SU-DHL-6 (cell line): Measurements from ENCODE around the gene RAD51D.

Experiments
- EZH2phosphoT487 ChIP-seq: fragments of 200-600 bp; sonication (generic), shearing (Covaris generic); conservative IDR thresholded peaks from 2 replicates; pipeline ENCODE4 v1.6.1; 2018; ENCODE audit warnings: mild to moderate bottlenecking, antibody characterized with exemption, low read length, moderate library complexity, mixed read lengths
- TF ChIP-seq, protein P1 (sequence below): fragments of 200-600 bp; sonication (generic); IDR thresholded peaks from one replicate; pipeline ENCODE4 v1.5.1; 2017; ENCODE audit warnings: antibody characterized with exemption, mild to moderate bottlenecking, low read length, moderate library complexity; ENCODE audit not compliant: insufficient read depth, poor library complexity, severe bottlenecking

DNA sequence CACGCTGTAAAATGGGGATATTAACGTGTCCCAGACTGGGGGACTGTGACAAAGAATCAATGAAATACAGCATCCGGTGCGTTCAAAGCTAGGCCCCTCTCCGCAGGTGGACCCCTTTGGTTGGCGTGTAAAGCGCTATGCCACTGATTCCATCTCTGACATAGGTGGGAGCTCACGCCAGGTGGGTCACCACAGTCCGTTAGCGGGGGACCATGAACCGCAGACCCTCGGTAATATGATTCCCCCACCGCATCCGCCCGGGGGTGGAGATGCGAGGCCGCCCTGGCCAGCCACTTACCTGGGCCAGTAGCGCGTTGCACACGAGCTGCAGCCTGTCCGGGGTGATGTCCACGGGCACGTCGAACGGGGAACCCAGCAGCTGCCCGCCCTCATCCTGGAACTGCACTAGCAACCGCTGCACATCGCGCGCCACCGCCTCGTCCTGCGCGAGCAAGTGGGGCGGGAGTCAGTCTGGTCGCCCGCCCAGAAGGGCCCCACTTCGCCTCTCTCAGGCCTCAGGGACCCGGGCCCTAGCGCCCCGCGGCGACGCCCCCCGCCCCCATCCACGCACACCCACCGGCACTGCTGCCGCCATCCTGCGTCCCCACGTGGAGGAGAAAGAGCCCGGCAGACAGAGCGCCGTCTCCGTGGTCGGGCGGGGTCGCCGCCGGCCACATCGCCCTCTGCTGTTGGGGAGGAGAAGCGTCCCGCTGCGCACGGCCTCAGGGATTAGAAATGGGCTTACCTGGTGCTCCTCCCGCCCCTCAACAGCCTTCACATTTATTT lies 22.2 kb upstream of the RAD51D start, which contains the start of gene NLE1:
- TF ChIP-seq, protein P1, sequence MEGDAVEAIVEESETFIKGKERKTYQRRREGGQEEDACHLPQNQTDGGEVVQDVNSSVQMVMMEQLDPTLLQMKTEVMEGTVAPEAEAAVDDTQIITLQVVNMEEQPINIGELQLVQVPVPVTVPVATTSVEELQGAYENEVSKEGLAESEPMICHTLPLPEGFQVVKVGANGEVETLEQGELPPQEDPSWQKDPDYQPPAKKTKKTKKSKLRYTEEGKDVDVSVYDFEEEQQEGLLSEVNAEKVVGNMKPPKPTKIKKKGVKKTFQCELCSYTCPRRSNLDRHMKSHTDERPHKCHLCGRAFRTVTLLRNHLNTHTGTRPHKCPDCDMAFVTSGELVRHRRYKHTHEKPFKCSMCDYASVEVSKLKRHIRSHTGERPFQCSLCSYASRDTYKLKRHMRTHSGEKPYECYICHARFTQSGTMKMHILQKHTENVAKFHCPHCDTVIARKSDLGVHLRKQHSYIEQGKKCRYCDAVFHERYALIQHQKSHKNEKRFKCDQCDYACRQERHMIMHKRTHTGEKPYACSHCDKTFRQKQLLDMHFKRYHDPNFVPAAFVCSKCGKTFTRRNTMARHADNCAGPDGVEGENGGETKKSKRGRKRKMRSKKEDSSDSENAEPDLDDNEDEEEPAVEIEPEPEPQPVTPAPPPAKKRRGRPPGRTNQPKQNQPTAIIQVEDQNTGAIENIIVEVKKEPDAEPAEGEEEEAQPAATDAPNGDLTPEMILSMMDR: peak; percentile 72
- TF ChIP-seq EZH2phosphoT487: no peak
